ENCODE data around the gene C4B.
"Not testable (repeated sequence)": the region's sequence is repeated elsewhere in the genome, so short reads cannot be mapped to it uniquely, and the experiment has no call there.

- TF ChIP-seq CTCF, POLR2A (IDR thresholded peaks at IDR 0.05): not testable (repeated sequence)
Observed at GRCh38 chr6:32007086-32007485, 7.5 kb upstream of the C4B start.

All from vagina (tissue), 2 donors.